GM12874 (cell line): ENCODE data around the gene PIAS1.

ENCODE experiments used
- CTCF ChIP-seq: IDR thresholded peaks from 2 replicates; pipeline ENCODE4 v1.5.1; 2011; ENCODE audit warnings: low read depth, mild to moderate bottlenecking, control low read depth, low read length, moderate library complexity; ENCODE audit not compliant: insufficient read depth

Gene PIAS1

DNA sequence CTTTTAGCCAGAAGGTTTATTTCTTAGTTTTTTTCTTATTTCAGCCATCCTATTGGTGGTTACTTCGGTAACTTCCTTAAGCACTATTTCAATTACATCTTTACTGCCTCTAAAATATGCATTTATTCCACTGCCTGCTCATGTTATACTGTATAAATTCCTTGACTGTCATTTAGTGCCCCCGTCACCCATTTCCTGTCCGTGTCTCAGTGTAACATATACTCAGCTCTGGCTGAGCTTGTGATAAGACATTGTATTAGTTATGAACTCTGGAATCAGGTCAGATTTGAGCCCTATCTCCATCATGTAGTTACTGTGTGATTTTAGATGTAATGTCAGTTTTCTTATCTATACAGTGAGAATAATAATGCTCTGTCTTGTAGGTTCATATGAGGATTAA, 24.2 kb downstream of the PIAS1 start:
- TF ChIP-seq CTCF, result no peak

GRCh38 chr15:68080334-68080733, 26.2 kb downstream of the PIAS1 start:
- TF ChIP-seq CTCF, result no peak

DNA sequence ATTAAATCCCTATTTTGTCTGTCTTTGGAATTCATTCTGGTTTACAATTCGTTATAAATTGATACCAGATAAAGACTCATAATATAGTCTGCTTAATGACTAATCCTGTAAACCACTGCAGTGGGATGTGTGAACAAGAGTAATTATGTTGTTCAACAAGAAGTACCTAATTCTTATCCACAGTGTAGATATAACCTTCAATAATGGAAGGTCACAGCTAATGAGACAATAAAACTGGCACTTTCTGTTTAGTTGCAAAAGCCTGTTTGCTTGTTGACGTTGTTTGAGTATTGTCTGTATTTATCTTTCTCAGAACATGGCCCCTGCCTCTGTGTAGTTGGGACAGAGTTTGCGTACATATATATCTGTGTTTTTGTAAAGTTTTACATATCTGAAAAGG, 26.7 kb downstream of the PIAS1 start:
- TF ChIP-seq CTCF, result no peak

DNA sequence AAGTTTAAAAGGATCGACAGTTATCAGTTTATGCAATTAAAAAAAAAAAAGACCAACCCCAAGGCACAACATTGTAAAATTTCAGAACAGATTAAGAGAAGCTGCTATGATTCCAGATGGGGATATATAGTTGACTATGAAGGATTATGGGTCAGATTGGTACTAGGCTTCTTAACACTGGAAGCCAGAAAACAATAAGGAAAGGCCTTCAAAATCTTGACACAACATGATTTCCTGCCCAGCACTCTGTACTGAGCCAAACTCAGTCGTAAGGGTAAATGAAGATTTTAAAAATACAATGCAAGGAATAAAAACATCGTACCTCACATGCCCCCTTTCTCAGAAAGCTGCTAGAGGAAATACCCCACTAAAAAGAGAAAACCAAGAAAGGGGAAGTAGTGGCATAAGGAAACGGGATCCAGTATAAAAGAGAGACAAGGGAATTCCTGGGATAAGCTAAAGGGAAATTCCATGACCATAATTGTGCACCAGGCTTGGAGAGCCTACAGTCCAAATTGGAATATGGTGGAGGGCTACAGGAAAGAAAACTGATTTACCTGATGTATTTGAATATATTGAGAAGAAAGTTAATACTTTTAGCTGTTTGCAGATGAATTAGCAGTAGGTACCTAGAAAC, 27.9 kb downstream of the PIAS1 start:
- TF ChIP-seq CTCF, result no peak

DNA sequence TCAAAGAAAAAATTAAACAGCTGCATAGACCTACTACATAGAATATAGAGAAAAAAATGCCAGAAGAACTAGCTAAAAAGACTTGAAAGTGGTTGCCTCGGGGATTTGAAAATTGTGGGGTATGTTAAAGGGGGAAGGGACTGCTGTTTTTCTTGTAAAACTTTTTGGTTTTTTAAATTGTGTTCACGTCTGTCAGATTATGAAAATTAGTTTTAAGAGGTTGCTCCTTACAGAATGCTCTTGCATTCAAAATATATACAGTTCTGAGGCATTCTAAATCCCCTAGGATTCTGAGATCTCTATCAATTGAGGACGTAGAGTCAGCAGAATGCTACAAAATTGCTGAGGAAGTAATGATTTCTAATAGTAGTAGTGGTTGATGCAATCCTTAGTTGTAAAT, 28.6 kb downstream of the PIAS1 start:
- no peak for TF ChIP-seq CTCF

DNA sequence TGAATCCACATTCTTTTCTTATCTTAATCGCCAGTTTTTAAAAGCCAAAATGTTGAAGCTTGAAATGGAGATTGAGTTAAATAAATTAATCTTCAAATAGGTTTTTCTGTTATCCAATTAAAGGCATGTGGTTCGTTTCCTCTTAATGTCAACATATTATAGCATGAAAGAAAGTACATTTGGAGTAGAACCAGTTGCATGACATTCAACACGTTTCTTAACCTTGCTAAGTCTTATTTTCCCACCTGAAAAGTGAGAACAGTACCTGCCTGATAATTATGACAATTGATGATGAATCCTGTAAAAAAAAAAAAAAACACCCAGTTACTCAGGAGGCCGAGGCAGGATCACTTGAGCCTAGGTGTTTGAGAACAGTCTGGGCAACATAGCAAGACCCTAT, 29.3 kb downstream of the PIAS1 start:
- TF ChIP-seq CTCF, result no peak

DNA sequence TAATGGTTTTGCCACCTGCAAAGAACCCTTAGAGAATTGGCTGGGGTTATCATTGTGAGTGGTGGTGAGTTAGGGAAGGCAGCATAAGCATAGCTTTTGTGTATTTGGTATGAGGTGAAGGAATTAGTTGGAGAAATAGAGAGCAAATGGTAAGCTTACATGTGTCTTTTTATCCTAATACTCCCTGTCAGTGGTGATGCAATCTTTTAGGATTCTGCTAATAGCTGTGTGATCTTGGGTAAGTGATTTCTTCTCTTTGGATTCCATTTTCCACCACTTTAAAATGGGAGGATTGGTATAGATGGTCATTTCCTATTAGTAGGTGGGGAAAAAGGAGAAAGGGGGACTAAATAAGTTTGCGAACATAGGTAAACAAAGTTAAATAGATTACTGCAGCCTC, 30.9 kb downstream of the PIAS1 start:
- no peak for TF ChIP-seq CTCF

- no peak for TF ChIP-seq CTCF
Measured at GRCh38 chr15:68091743-68092142, 37.6 kb downstream of the PIAS1 start.
